ENCODE measurements around the gene PPP1R14C. TPM values are rescaled to one million over a fixed set of nuclear protein-coding genes. Genes with fewer than 3 reads are reported as not detected.

Gene PPP1R14C
- total and polyA plus RNA-seq, 8 donors = 11.7 to 33.6 (median 18.6) TPM

DNA sequence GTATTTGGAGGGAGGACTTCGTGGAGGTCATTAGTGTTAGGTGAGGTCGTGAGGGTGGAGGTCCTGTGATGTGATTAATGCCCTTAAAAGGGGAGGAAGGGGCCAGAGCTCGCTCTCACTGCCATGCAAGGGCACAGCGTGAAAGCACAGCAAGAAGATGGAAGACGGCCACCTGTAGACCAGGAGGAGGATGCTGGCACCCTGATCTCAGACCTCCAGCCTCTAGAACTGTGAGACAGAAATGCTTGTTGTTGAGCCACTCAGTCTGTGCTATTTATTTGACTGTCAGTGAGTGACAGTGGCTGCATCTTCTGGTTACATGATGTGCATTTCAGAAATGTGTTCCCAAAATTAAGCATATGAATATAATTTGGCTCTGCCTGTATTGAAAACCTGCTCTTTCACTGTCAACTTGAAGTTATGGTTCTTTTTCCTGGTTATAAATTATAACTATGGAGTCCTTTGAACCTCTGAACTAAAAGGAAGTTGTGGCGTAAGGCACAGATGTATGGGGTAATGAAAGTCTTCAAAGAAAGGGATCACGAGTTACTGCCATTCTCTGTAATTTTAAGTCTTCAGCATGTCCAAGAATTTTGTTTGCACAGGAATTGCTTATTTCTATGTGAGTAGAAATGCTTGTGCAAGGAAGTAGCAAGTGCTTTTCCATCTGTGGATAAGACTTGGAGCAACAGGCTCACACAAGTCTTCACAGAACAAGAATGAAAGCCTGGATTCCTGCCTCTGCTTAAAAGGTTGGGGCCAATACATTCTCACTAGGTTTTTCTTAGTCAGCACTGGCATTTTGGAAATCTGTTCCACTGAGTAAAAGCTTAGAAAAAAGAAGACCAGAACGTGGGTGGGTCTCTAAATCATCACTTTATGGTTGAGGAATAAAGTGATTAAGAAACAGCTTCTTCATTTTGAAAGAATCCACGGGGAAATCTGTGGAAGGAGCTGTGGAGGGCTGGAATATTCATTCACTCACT, 10.3 kb downstream of the PPP1R14C start:
- Histone ChIP-seq H3K4me1 (peaks cover 8 to 11% of the 10 kb centered on the region in 2 donors), H3K4me3 (no peak overlapping the region), H3K27ac (no peak overlapping the region), H3K9me3 (no peaks in the 10 kb centered on the region), H3K36me3 (no peaks in the 10 kb centered on the region), H3K27me3 (peaks cover 0 to 36% of the 10 kb centered on the region in 2 donors)
- intact Hi-C loops (cut with DNase I) = no loop called here
- ATAC-seq (peak; percentile 48), DNase-seq (no peak)
- TF ChIP-seq, protein P1, sequence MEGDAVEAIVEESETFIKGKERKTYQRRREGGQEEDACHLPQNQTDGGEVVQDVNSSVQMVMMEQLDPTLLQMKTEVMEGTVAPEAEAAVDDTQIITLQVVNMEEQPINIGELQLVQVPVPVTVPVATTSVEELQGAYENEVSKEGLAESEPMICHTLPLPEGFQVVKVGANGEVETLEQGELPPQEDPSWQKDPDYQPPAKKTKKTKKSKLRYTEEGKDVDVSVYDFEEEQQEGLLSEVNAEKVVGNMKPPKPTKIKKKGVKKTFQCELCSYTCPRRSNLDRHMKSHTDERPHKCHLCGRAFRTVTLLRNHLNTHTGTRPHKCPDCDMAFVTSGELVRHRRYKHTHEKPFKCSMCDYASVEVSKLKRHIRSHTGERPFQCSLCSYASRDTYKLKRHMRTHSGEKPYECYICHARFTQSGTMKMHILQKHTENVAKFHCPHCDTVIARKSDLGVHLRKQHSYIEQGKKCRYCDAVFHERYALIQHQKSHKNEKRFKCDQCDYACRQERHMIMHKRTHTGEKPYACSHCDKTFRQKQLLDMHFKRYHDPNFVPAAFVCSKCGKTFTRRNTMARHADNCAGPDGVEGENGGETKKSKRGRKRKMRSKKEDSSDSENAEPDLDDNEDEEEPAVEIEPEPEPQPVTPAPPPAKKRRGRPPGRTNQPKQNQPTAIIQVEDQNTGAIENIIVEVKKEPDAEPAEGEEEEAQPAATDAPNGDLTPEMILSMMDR (IDR thresholded peaks at IDR 0.05) = no peak

DNA sequence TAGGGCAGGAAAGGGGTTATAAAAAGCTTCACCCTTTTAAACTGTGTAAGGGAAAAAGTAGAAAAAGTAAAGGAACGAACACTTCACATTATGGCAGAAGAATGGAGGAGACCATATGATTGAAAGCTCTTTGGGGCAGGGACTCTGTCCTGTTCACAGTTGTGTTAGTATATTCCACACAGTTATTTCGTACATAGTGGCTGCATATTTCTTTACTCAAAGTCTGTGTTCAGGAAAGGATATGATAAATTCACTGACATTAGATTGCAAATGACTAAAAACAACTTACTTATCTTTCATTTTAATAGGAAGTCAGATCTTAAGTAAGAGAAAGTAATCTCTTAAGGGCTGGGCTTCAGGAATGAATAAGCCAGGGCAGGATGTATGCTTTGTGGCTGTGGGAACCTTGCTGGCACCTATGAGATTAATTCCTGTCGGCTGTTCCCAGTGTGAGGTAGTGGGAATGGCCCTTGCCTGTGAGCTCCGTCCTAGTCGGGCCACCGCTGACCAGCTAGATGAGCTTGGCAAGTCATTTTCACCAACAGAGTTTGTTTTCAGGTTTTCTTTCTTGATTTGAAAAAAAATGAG, 11.2 kb downstream of the PPP1R14C start:
- TF ChIP-seq, protein P1 (IDR thresholded peaks at IDR 0.05) = no peak
- Histone ChIP-seq H3K36me3 (no peaks in the 10 kb centered on the region), H3K27me3 (peaks cover 0 to 28% of the 10 kb centered on the region in 2 donors), H3K4me1 (peaks cover 8 to 11% of the 10 kb centered on the region in 2 donors), H3K9me3 (no peaks in the 10 kb centered on the region), H3K4me3 (no peak overlapping the region), H3K27ac (no peak overlapping the region)
- DNase-seq (no peak), ATAC-seq (peak; percentile 53)
- intact Hi-C loops (cut with DNase I) = no loop called here

DNA sequence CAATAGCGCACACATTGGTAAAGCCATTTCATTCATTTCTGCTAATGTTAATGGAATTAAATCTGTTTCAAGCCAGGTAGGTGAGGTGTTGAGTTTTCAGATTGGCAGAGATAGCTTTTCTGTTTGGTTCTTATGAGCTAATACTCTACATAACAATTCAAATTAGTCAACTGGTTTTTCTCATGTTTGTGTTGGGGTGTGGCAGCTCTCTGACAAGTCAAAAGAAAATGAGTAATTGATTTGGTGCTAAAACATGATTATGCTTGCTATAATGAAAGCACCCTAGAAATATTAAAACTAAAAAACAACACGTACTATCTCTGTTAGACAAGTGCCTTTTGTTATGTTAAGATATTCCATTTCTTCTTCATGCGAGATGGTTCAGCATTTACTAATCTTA, 13.6 kb downstream of the PPP1R14C start:
- Histone ChIP-seq H3K36me3 (no peaks in the 10 kb centered on the region), H3K9me3 (no peaks in the 10 kb centered on the region), H3K27ac (no peak overlapping the region), H3K4me3 (no peak overlapping the region), H3K27me3 (peaks cover 0 to 14% of the 10 kb centered on the region in 2 donors), H3K4me1 (peaks cover 6 to 11% of the 10 kb centered on the region in 2 donors)
- DNase-seq (no peak), ATAC-seq (no peak)
- intact Hi-C loops (cut with DNase I) = no loop called here
- TF ChIP-seq, protein P1 (IDR thresholded peaks at IDR 0.05) = no peak

- H3K27ac ChIP-seq = no peak overlapping the region
- H3K4me3 ChIP-seq = no peak overlapping the region
- H3K27me3 ChIP-seq = peaks cover 0 to 12% of the 10 kb centered on the region in 2 donors
- H3K36me3 ChIP-seq = no peaks in the 10 kb centered on the region
- intact Hi-C loops (cut with DNase I) = no loop called here
- no peak for DNase-seq
- ATAC-seq = no peak
- peaks cover 6 to 11% of the 10 kb centered on the region in 2 donors for H3K4me1 ChIP-seq
- H3K9me3 ChIP-seq = no peaks in the 10 kb centered on the region
- TF ChIP-seq, protein P1 (IDR thresholded peaks at IDR 0.05) = no peak
Observed at GRCh38 chr6:150157081-150157480, 14.2 kb downstream of the PPP1R14C start.

- DNase-seq = no peak
- ATAC-seq = no peak
- intact Hi-C loops (cut with DNase I) = no loop called here
Observed at GRCh38 chr6:150159757-150160156, 16.9 kb downstream of the PPP1R14C start.

More at GRCh38 chr6:150159757-150160156, 16.9 kb downstream of the PPP1R14C start:
- H3K27ac ChIP-seq = no peak overlapping the region
- no peaks in the 10 kb centered on the region for H3K36me3 ChIP-seq
- TF ChIP-seq, protein P1 (IDR thresholded peaks at IDR 0.05) = no peak
- no peaks in the 10 kb centered on the region for H3K4me1 ChIP-seq
- H3K27me3 ChIP-seq = peaks cover 0 to 4% of the 10 kb centered on the region in 2 donors
- H3K4me3 ChIP-seq = no peak overlapping the region
- H3K9me3 ChIP-seq = no peaks in the 10 kb centered on the region
